ENCODE measurements around the gene TANGO6.

TANGO6 gene

GRCh38 chr16:69106491-69107315, 263.4 kb downstream of the TANGO6 start:
- peaks cover 20 to 23% of the 10 kb centered on the region in 2 experiments for H3K36me3 ChIP-seq (ENCODE audit: control insufficient read depth in 1 of 2, insufficient read depth in 2 of 2, low read depth in 1 of 2, low read length in 2 of 2)
- no peak overlapping the region for H3K14ac ChIP-seq (ENCODE audit: low read length in 2 of 2)
- H3K9ac ChIP-seq (ENCODE audit: low read length) = no peak overlapping the region
- no peaks in the 10 kb centered on the region for H3K9me3 ChIP-seq (ENCODE audit: control insufficient read depth, low read length)
- H2AK5ac ChIP-seq (ENCODE audit: low read length, severe bottlenecking) = no peak overlapping the region
- H2BK120ac ChIP-seq (ENCODE audit: low read depth, low read length) = no peak overlapping the region
- no peak overlapping the region for H4K91ac ChIP-seq (ENCODE audit: low read length)
- H3K23ac ChIP-seq (ENCODE audit: low read length in 2 of 2) = peak overlapping the region in 1 of 2 experiments; percentile 67
- no peak overlapping the region for H2AFZ ChIP-seq (ENCODE audit: low read depth, low read length)
- H2BK5ac ChIP-seq (ENCODE audit: low read depth, low read length, poor library complexity, severe bottlenecking) = no peak overlapping the region
- no peak overlapping the region for H3K4ac ChIP-seq (ENCODE audit: low read depth in 1 of 2, low read length in 2 of 2)
- peak; percentile 18 for DNase-seq
- H2BK15ac ChIP-seq (ENCODE audit: low read depth, poor library complexity, severe bottlenecking) = no peak overlapping the region
- H3K4me2 ChIP-seq (ENCODE audit: low read length, poor library complexity, severe bottlenecking) = peak overlapping the region; percentile 97
- no peak overlapping the region for H3K18ac ChIP-seq (ENCODE audit: low read depth in 1 of 2, low read length in 2 of 2)
- peak overlapping the region; percentile 61 to 71 for H3K4me3 ChIP-seq (ENCODE audit: insufficient read depth in 1 of 2, low read depth in 1 of 2, low read length in 2 of 2)
- no peak overlapping the region for H3K27ac ChIP-seq (ENCODE audit: low read length, poor library complexity, severe bottlenecking)
- H2BK12ac ChIP-seq (ENCODE audit: low read length in 2 of 2) = no peak overlapping the region
- no peak overlapping the region for H4K8ac ChIP-seq (ENCODE audit: low read length)
- H3K79me1 ChIP-seq (replicated peaks; ENCODE audit: low read length, poor library complexity, severe bottlenecking) = peaks cover 29% of the 10 kb centered on the region
- under 1% methylated on average over 51 of the region's 55 CpGs for WGBS
- H3K27me3 ChIP-seq (ENCODE audit: control insufficient read depth in 1 of 2, insufficient read depth in 1 of 2, low read length in 2 of 2) = peaks cover 0 to 15% of the 10 kb centered on the region in 2 experiments
- H3K4me1 ChIP-seq (ENCODE audit: control insufficient read depth, insufficient read depth, low read depth, low read length) = peaks cover 39% of the 10 kb centered on the region

DNA sequence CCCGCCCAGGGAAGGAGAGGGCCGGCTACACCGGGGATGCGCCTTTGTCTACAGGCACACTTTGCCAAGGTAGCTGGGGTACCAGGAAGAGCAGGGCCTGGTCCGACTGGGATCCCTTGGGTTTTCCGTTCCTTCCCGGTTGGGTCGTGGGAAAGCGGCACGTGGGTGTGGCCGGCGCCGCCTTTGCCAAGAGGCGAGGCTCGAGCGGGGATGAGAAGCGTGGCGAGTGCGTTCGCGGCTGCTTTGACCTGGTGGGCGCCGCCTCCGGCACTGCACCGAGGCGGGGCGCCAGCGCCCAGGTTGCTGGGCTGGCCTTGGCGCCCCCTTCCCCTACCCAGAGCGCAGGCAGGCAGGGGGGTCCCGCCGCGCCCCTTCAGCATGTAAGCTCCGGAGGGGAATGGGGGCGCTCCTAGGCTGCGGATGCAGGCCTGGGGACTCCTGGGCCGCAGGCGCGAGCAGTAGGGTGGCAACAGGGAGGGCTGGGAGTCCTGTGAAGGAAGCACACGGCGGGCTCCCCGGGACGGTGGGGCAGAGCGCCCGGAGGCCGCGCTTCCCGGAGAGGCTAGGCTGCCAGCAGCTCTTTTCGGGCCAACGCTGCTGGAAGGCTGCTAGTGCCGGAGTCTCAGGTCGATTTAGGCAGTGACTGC, 264.1 kb downstream of the TANGO6 start:
- no peak overlapping the region for H4K8ac ChIP-seq (ENCODE audit: low read length)
- H3K9me3 ChIP-seq (ENCODE audit: control insufficient read depth, low read length) = no peaks in the 10 kb centered on the region
- H2AK5ac ChIP-seq (ENCODE audit: low read length, severe bottlenecking) = no peak overlapping the region
- peak overlapping the region; percentile 97 for H3K4me2 ChIP-seq (ENCODE audit: low read length, poor library complexity, severe bottlenecking)
- no peak overlapping the region for H3K27ac ChIP-seq (ENCODE audit: low read length, poor library complexity, severe bottlenecking)
- peak overlapping the region; percentile 61 to 71 for H3K4me3 ChIP-seq (ENCODE audit: insufficient read depth in 1 of 2, low read depth in 1 of 2, low read length in 2 of 2)
- peaks cover 42% of the 10 kb centered on the region for H3K4me1 ChIP-seq (ENCODE audit: control insufficient read depth, insufficient read depth, low read depth, low read length)
- peaks cover 24 to 28% of the 10 kb centered on the region in 2 experiments for H3K36me3 ChIP-seq (ENCODE audit: control insufficient read depth in 1 of 2, insufficient read depth in 2 of 2, low read depth in 1 of 2, low read length in 2 of 2)
- peaks cover 0 to 15% of the 10 kb centered on the region in 2 experiments for H3K27me3 ChIP-seq (ENCODE audit: control insufficient read depth in 1 of 2, insufficient read depth in 1 of 2, low read length in 2 of 2)
- H3K23ac ChIP-seq (ENCODE audit: low read length in 2 of 2) = peak overlapping the region in 1 of 2 experiments; percentile 67
- no peak overlapping the region for H4K91ac ChIP-seq (ENCODE audit: low read length)
- no peak overlapping the region for H2BK15ac ChIP-seq (ENCODE audit: low read depth, poor library complexity, severe bottlenecking)
- 2% methylated on average over 42 of the region's 52 CpGs for WGBS
- peak; percentile 18 for DNase-seq
- H2BK5ac ChIP-seq (ENCODE audit: low read depth, low read length, poor library complexity, severe bottlenecking) = no peak overlapping the region
- no peak overlapping the region for H3K9ac ChIP-seq (ENCODE audit: low read length)
- peaks cover 35% of the 10 kb centered on the region for H3K79me1 ChIP-seq (replicated peaks; ENCODE audit: low read length, poor library complexity, severe bottlenecking)
- H3K18ac ChIP-seq (ENCODE audit: low read depth in 1 of 2, low read length in 2 of 2) = no peak overlapping the region
- H2BK12ac ChIP-seq (ENCODE audit: low read length in 2 of 2) = no peak overlapping the region
- H2BK120ac ChIP-seq (ENCODE audit: low read depth, low read length) = no peak overlapping the region
- no peak overlapping the region for H3K4ac ChIP-seq (ENCODE audit: low read depth in 1 of 2, low read length in 2 of 2)
- H3K14ac ChIP-seq (ENCODE audit: low read length in 2 of 2) = no peak overlapping the region
- no peak overlapping the region for H2AFZ ChIP-seq (ENCODE audit: low read depth, low read length)

DNA sequence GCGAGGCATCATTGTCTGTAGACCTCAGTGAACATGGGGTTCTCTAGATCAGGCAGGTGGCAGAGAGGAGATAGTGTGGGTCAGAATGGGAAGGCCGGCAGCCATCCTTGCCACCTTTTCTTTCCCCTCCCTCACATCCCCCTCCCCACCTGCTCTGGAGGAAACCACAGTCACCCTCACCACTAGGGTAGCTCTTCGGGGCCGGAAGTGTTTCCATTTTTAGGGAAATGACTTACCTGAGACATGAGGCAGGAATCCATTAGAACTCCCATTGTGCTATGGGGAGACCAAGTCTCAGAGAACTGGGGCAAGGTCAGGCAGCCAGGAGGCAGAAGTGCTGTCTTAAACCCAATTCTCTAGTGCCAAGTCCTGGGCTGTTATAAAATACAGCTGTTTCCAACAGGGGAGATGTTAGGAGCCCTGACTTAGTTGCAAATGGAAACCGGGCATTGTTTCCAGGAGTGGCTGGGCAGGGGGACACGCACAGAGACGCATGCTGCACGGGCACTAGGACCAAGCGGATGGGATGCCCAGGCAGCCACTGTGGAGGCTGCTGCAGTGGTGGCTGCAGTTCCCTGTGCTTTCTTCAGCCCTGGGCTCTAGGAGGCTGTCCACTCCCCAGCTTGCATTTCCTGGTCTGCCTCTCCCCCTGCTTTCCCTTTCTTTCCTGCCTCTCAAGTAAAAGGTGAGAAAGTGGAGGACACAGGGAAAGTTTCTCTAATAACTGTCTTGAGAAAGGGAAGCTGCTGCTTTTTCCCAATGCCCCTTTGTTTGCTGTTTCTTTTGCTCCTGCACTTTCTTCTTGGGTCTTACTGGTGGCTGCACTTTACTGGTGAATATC, 265.0 kb downstream of the TANGO6 start:
- H3K14ac ChIP-seq (ENCODE audit: low read length in 2 of 2) = no peak overlapping the region
- no peak overlapping the region for H4K91ac ChIP-seq (ENCODE audit: low read length)
- peaks cover 39% of the 10 kb centered on the region for H3K79me1 ChIP-seq (replicated peaks; ENCODE audit: low read length, poor library complexity, severe bottlenecking)
- no peak overlapping the region for H3K4ac ChIP-seq (ENCODE audit: low read depth in 1 of 2, low read length in 2 of 2)
- H2BK12ac ChIP-seq (ENCODE audit: low read length in 2 of 2) = no peak overlapping the region
- no peak overlapping the region for H3K27ac ChIP-seq (ENCODE audit: low read length, poor library complexity, severe bottlenecking)
- no peak overlapping the region for H2AK5ac ChIP-seq (ENCODE audit: low read length, severe bottlenecking)
- H2BK120ac ChIP-seq (ENCODE audit: low read depth, low read length) = no peak overlapping the region
- no peak for DNase-seq
- no peak overlapping the region for H2AFZ ChIP-seq (ENCODE audit: low read depth, low read length)
- no peak overlapping the region for H4K8ac ChIP-seq (ENCODE audit: low read length)
- H3K4me3 ChIP-seq (ENCODE audit: insufficient read depth in 1 of 2, low read depth in 1 of 2, low read length in 2 of 2) = peak overlapping the region; percentile 15 to 71
- H3K23ac ChIP-seq (ENCODE audit: low read length in 2 of 2) = peak overlapping the region in 1 of 2 experiments; percentile 67
- peaks cover 40% of the 10 kb centered on the region for H3K4me1 ChIP-seq (ENCODE audit: control insufficient read depth, insufficient read depth, low read depth, low read length)
- H3K27me3 ChIP-seq (ENCODE audit: control insufficient read depth in 1 of 2, insufficient read depth in 1 of 2, low read length in 2 of 2) = peaks cover 0 to 15% of the 10 kb centered on the region in 2 experiments
- peaks cover 24 to 31% of the 10 kb centered on the region in 2 experiments for H3K36me3 ChIP-seq (ENCODE audit: control insufficient read depth in 1 of 2, insufficient read depth in 2 of 2, low read depth in 1 of 2, low read length in 2 of 2)
- H2BK15ac ChIP-seq (ENCODE audit: low read depth, poor library complexity, severe bottlenecking) = no peak overlapping the region
- H3K9me3 ChIP-seq (ENCODE audit: control insufficient read depth, low read length) = no peaks in the 10 kb centered on the region
- peak overlapping the region; percentile 97 for H3K4me2 ChIP-seq (ENCODE audit: low read length, poor library complexity, severe bottlenecking)
- H2BK5ac ChIP-seq (ENCODE audit: low read depth, low read length, poor library complexity, severe bottlenecking) = no peak overlapping the region
- 38% methylated on average over 7 of the region's 9 CpGs for WGBS
- no peak overlapping the region for H3K18ac ChIP-seq (ENCODE audit: low read depth in 1 of 2, low read length in 2 of 2)
- no peak overlapping the region for H3K9ac ChIP-seq (ENCODE audit: low read length)

All from mesenchymal stem cell (in vitro differentiated cells and primary cell).